ENCODE data around the gene SARNP.

GRCh38 chr12:55849616-55850343, 32.3 kb upstream of the SARNP start:
- TF ChIP-seq POLR2A (IDR thresholded peaks at IDR 0.05) = no peak
- no peak for TF ChIP-seq CTCF (IDR thresholded peaks at IDR 0.05)
